Measurements from ENCODE around the gene CIDEC. TPM values are rescaled to one million over a fixed set of nuclear protein-coding genes. Genes with fewer than 3 reads are reported as not detected.

Gene CIDEC
- total and polyA plus RNA-seq, 4 donors: 0.28 to 4.2 (median 0.59) TPM; not detected in 1

DNA sequence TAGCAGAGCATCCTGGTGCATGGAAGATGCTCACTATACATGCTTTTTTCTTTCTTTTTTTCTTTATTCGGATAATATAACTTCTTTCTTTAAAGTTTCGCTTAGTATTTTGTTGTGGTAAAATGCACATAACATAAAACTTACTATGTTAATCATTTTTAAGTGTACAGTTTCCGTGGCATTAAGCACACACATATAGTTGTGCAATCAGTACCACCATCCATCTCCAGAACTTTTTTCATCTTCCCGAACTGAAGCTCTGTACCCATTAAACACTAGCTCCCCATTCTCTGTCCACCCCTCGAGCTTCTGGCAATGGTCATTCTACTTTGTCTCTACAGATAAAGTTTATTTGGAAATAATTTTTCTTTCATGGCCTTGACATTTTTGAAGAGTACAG lies 9.4 kb upstream of the CIDEC start:
- H3K36me3 ChIP-seq (ENCODE audit: control insufficient read depth in 4 of 4, insufficient read depth in 3 of 4, low read depth in 1 of 4, low read length in 3 of 4): peaks cover 3 to 10% (median 9%) of the 10 kb centered on the region in 4 donors
- no peaks in the 10 kb centered on the region for H3K27me3 ChIP-seq (ENCODE audit: control insufficient read depth in 4 of 4, insufficient read depth in 4 of 4, low read length in 3 of 4)
- no peak overlapping the region for H3K27ac ChIP-seq (ENCODE audit: low read depth in 1 of 2, low read length in 2 of 2)
- TF ChIP-seq FOXA2 (IDR thresholded peaks at IDR 0.05) (no peak), EGR1 (IDR thresholded peaks at IDR 0.05; ENCODE audit: low read depth in 2 of 2) (no peak), SP1 (IDR thresholded peaks at IDR 0.05) (no peak), ATF3 (IDR thresholded peaks at IDR 0.05) (no peak)
- TF ChIP-seq, protein P1, sequence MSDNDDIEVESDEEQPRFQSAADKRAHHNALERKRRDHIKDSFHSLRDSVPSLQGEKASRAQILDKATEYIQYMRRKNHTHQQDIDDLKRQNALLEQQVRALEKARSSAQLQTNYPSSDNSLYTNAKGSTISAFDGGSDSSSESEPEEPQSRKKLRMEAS (IDR thresholded peaks at IDR 0.05): no peak
- TF ChIP-seq, protein P2, sequence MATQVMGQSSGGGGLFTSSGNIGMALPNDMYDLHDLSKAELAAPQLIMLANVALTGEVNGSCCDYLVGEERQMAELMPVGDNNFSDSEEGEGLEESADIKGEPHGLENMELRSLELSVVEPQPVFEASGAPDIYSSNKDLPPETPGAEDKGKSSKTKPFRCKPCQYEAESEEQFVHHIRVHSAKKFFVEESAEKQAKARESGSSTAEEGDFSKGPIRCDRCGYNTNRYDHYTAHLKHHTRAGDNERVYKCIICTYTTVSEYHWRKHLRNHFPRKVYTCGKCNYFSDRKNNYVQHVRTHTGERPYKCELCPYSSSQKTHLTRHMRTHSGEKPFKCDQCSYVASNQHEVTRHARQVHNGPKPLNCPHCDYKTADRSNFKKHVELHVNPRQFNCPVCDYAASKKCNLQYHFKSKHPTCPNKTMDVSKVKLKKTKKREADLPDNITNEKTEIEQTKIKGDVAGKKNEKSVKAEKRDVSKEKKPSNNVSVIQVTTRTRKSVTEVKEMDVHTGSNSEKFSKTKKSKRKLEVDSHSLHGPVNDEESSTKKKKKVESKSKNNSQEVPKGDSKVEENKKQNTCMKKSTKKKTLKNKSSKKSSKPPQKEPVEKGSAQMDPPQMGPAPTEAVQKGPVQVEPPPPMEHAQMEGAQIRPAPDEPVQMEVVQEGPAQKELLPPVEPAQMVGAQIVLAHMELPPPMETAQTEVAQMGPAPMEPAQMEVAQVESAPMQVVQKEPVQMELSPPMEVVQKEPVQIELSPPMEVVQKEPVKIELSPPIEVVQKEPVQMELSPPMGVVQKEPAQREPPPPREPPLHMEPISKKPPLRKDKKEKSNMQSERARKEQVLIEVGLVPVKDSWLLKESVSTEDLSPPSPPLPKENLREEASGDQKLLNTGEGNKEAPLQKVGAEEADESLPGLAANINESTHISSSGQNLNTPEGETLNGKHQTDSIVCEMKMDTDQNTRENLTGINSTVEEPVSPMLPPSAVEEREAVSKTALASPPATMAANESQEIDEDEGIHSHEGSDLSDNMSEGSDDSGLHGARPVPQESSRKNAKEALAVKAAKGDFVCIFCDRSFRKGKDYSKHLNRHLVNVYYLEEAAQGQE (IDR thresholded peaks at IDR 0.05): no peak
- TF ChIP-seq, protein P3, sequence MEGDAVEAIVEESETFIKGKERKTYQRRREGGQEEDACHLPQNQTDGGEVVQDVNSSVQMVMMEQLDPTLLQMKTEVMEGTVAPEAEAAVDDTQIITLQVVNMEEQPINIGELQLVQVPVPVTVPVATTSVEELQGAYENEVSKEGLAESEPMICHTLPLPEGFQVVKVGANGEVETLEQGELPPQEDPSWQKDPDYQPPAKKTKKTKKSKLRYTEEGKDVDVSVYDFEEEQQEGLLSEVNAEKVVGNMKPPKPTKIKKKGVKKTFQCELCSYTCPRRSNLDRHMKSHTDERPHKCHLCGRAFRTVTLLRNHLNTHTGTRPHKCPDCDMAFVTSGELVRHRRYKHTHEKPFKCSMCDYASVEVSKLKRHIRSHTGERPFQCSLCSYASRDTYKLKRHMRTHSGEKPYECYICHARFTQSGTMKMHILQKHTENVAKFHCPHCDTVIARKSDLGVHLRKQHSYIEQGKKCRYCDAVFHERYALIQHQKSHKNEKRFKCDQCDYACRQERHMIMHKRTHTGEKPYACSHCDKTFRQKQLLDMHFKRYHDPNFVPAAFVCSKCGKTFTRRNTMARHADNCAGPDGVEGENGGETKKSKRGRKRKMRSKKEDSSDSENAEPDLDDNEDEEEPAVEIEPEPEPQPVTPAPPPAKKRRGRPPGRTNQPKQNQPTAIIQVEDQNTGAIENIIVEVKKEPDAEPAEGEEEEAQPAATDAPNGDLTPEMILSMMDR (IDR thresholded peaks at IDR 0.05; ENCODE audit: low read depth, low read length, missing input control): no peak
- DNase-seq (ENCODE audit: low spot score): no peak
- no peak overlapping the region for H3K4me3 ChIP-seq (ENCODE audit: low read depth in 1 of 3, low read length in 3 of 3)
- no peaks in the 10 kb centered on the region for H3K9me3 ChIP-seq (ENCODE audit: control insufficient read depth in 4 of 4, low read length in 3 of 4)
- WGBS: 82% methylated on average over 5 of the region's 5 CpGs
- H3K4me1 ChIP-seq (ENCODE audit: control insufficient read depth in 4 of 4, insufficient read depth in 4 of 4, low read length in 3 of 4): peaks cover 2 to 12% (median 6%) of the 10 kb centered on the region in 4 donors
- no peak overlapping the region for H3K9ac ChIP-seq (ENCODE audit: low read depth in 1 of 2, low read length in 2 of 2)

GRCh38 chr3:9888540-9888939 lies 8.5 kb upstream of the CIDEC start:
- DNase-seq (ENCODE audit: low spot score): no peak
- TF ChIP-seq, protein P1 (IDR thresholded peaks at IDR 0.05): no peak
- TF ChIP-seq YY1 (IDR thresholded peaks at IDR 0.05): no peak
- no peak for TF ChIP-seq JUND (IDR thresholded peaks at IDR 0.05)
- TF ChIP-seq RAD21 (IDR thresholded peaks at IDR 0.05): no peak
- no peak for TF ChIP-seq TAF1 (conservative IDR thresholded peaks at IDR 0.05)
- TF ChIP-seq ATF3 (IDR thresholded peaks at IDR 0.05): no peak
- no peak for TF ChIP-seq RXRA (IDR thresholded peaks at IDR 0.05)
- no peak for TF ChIP-seq HNF4A (conservative IDR thresholded peaks at IDR 0.05)
- no peak for TF ChIP-seq EGR1 (IDR thresholded peaks at IDR 0.05; ENCODE audit: low read depth in 2 of 2)
- TF ChIP-seq SP1 (IDR thresholded peaks at IDR 0.05): no peak
- TF ChIP-seq NR2F2 (IDR thresholded peaks at IDR 0.05): no peak
- TF ChIP-seq, protein P3 (IDR thresholded peaks at IDR 0.05; ENCODE audit: low read depth, low read length, missing input control): no peak
- TF ChIP-seq, protein P2 (IDR thresholded peaks at IDR 0.05): no peak
- no peak for TF ChIP-seq ZBTB33 (IDR thresholded peaks at IDR 0.05)
- no peak for TF ChIP-seq FOXA1 (IDR thresholded peaks at IDR 0.05)
- TF ChIP-seq FOXA2 (IDR thresholded peaks at IDR 0.05): no peak

More at GRCh38 chr3:9888540-9888939, 8.5 kb upstream of the CIDEC start:
- Histone ChIP-seq H3K36me3 (ENCODE audit: control insufficient read depth in 4 of 4, insufficient read depth in 3 of 4, low read depth in 1 of 4, low read length in 3 of 4) (peaks cover 3 to 9% (median 7%) of the 10 kb centered on the region in 4 donors), H3K9ac (ENCODE audit: low read depth in 1 of 2, low read length in 2 of 2) (no peak overlapping the region), H3K4me3 (ENCODE audit: low read depth in 1 of 3, low read length in 3 of 3) (no peak overlapping the region), H3K9me3 (ENCODE audit: control insufficient read depth in 4 of 4, low read length in 3 of 4) (no peaks in the 10 kb centered on the region), H3K4me1 (ENCODE audit: control insufficient read depth in 4 of 4, insufficient read depth in 4 of 4, low read length in 3 of 4) (peaks cover 2 to 12% (median 6%) of the 10 kb centered on the region in 4 donors), H3K27ac (ENCODE audit: low read depth in 1 of 2, low read length in 2 of 2) (no peak overlapping the region), H3K27me3 (ENCODE audit: control insufficient read depth in 4 of 4, insufficient read depth in 4 of 4, low read length in 3 of 4) (no peaks in the 10 kb centered on the region)
- WGBS: 80% methylated on average over 3 of the region's 3 CpGs

Data from liver (tissue), 9 donors.